Uterus (tissue), 4 donors: ENCODE results near the gene CHTF8. TPM values are rescaled to one million over a fixed set of nuclear protein-coding genes. Genes with fewer than 3 reads are reported as not detected.
"Not testable (repeated sequence)": the region's sequence is repeated elsewhere in the genome, so short reads cannot be mapped to it uniquely, and the experiment has no call there.

Experiments
- DNase-seq, 2 donors: peaks; one replicate each; pipeline ENCODE4 v3.0.0-alpha.2; 2019 to 2020
- H3K27ac ChIP-seq, 2 donors: fragments of 200-600 bp; sonication (generic); 1 replicate in 1 of 2; 2 replicates in 1 of 2; pipeline ENCODE4 v1.5.1; 2016 to 2018
- H3K27me3 ChIP-seq, 2 donors: fragments of 200-600 bp; sonication (generic); one replicate each; pipeline ENCODE4 v1.5.1; 2018 to 2019; ENCODE audit warnings: control low read depth in 1 of 2
- H3K36me3 ChIP-seq, 2 donors: fragments of 200-600 bp; sonication (generic); one replicate each; pipeline ENCODE4 v1.5.1; 2019; ENCODE audit warnings: control low read depth in 1 of 2
- H3K4me1 ChIP-seq, 2 donors: fragments of 200-600 bp; sonication (generic); one replicate each; pipeline ENCODE4 v1.5.1; 2018 to 2019; ENCODE audit warnings: control low read depth in 1 of 2
- H3K4me3 ChIP-seq, 2 donors: fragments of 200-600 bp; sonication (generic); 1 replicate in 1 of 2; 2 replicates in 1 of 2; pipeline ENCODE4 v1.5.1; 2018 to 2019; ENCODE audit warnings: mild to moderate bottlenecking in 1 of 2
- H3K9me3 ChIP-seq, 2 donors: fragments of 200-600 bp; sonication (generic); one replicate each; pipeline ENCODE4 v1.5.1; 2019; ENCODE audit warnings: control low read depth in 1 of 2
- POLR2A ChIP-seq, 2 donors: fragments of 450-650 bp; IDR thresholded peaks; one replicate each; pipeline ENCODE4 v1.6.1; 2016; ENCODE audit warnings: antibody characterized with exemption in 2 of 2, mild to moderate bottlenecking in 1 of 2, moderate library complexity in 1 of 2
- intact Hi-C: fragments of 100-400 bp; cut with DNase I; formaldehyde crosslinking; loops from one replicate; pipeline ENCODE4 v1.15.1; 2023; ENCODE audit warnings: low total_unique reads
- total RNA-seq, 4 donors: library from RNA; depleted of rRNA in 3 of 4; stranded (reverse); fragments of >200 nt in 3 of 4; gene quantifications; one replicate each; pipeline versions ENCODE4 v1.1.0 to v1.2.4, GENCODE V29; 2014 to 2023
- TF ChIP-seq, protein P1 (sequence below), 4 experiments: fragments of 200-600 bp in 2 of 4; fragments of 450-650 bp in 2 of 4; sonication (generic) in 2 of 4; IDR thresholded peaks; one replicate each; pipeline ENCODE4 v1.5.1; 2016 to 2019; ENCODE audit warnings: antibody characterized with exemption in 4 of 4, mild to moderate bottlenecking in 2 of 4, moderate library complexity in 1 of 4
- donor health status: DM: yes; HTN: yes; CAD: no.

CHTF8 gene
- total RNA-seq, 4 donors from 2014 or later: 29.7 to 120 (median 65.3) TPM

DNA sequence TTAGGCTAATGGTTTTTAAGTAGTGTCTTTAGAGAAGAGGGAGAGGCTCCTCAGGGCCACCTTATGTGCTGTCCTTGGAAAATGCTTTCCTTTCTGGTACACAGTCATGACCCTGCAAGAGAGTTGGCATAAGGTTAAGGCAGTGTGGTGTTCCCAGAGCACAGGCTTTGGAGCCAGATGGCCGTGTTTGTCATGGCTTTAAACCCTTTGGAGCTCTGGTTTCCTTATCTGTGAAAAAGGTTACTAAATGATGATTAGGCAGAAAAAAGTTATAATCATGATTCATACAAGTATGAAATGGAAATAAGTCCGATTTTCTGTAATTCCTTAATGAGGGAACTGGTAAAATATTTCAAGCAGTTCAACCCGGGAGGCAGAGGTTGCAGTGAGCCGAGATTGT is 13.3 kb upstream of the CHTF8 start:
- TF ChIP-seq, protein P1, sequence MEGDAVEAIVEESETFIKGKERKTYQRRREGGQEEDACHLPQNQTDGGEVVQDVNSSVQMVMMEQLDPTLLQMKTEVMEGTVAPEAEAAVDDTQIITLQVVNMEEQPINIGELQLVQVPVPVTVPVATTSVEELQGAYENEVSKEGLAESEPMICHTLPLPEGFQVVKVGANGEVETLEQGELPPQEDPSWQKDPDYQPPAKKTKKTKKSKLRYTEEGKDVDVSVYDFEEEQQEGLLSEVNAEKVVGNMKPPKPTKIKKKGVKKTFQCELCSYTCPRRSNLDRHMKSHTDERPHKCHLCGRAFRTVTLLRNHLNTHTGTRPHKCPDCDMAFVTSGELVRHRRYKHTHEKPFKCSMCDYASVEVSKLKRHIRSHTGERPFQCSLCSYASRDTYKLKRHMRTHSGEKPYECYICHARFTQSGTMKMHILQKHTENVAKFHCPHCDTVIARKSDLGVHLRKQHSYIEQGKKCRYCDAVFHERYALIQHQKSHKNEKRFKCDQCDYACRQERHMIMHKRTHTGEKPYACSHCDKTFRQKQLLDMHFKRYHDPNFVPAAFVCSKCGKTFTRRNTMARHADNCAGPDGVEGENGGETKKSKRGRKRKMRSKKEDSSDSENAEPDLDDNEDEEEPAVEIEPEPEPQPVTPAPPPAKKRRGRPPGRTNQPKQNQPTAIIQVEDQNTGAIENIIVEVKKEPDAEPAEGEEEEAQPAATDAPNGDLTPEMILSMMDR (IDR thresholded peaks at IDR 0.05): no peak
- no peak for TF ChIP-seq POLR2A (IDR thresholded peaks at IDR 0.05)
- no peaks in the 10 kb centered on the region for H3K36me3 ChIP-seq
- H3K27ac ChIP-seq: no peak overlapping the region
- no peak for DNase-seq
- H3K4me3 ChIP-seq: no peak overlapping the region
- no peaks in the 10 kb centered on the region for H3K27me3 ChIP-seq
- H3K9me3 ChIP-seq: no peaks in the 10 kb centered on the region
- no peaks in the 10 kb centered on the region for H3K4me1 ChIP-seq
- intact Hi-C loops: loop anchor here (5.0 kb wide), 1 partner anchor 132 kb away; no protein-coding TSS in a partner anchor

DNA sequence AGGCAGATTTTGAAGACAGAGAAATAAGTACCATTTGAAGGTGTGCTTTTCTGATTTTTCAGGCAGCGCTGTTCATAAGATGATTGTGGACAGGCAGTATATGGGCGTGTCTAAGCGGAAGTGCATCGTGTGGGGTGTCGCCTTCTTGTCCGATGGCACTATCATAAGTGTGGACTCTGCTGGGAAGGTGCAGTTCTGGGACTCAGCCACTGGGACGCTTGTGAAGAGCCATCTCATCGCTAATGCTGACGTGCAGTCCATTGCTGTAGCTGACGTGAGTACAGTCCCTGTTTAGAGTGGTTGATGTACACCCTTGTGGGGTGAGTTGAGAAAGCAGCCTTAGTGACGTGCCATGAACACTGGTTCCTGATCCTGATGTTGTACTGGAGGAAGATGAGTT is 10.7 kb upstream of the CHTF8 start:
- H3K4me1 ChIP-seq: no peaks in the 10 kb centered on the region
- H3K27ac ChIP-seq: no peak overlapping the region
- H3K9me3 ChIP-seq: no peaks in the 10 kb centered on the region
- no peak for DNase-seq
- no peak for TF ChIP-seq POLR2A (IDR thresholded peaks at IDR 0.05)
- TF ChIP-seq, protein P1 (IDR thresholded peaks at IDR 0.05): no peak
- H3K36me3 ChIP-seq: no peaks in the 10 kb centered on the region
- H3K4me3 ChIP-seq: no peak overlapping the region
- intact Hi-C loops: no loop called here
- no peaks in the 10 kb centered on the region for H3K27me3 ChIP-seq

DNA sequence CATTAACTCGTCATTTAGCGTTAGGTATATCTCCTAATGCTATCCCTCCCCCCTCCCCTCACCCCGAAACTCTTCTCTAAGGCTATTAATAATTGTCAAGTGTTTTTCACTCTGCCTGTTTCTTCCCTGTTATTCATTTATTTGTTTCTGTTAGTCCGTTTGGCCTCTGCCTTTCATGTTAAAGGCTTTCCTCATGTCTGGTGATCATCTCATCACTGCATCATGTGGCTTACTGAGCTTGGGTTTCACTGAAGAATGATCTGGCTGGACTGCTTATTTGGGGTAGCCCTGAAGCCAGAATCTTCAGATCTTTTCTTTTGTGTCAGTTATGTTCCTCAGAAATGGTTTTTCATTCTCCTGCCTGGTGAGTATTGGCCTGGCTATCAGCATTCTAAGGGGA is 9.5 kb upstream of the CHTF8 start:
- no peaks in the 10 kb centered on the region for H3K36me3 ChIP-seq
- no peaks in the 10 kb centered on the region for H3K4me1 ChIP-seq
- DNase-seq: no peak
- TF ChIP-seq, protein P1 (IDR thresholded peaks at IDR 0.05): no peak
- TF ChIP-seq POLR2A (IDR thresholded peaks at IDR 0.05): no peak
- H3K9me3 ChIP-seq: no peaks in the 10 kb centered on the region
- intact Hi-C loops: no loop called here
- no peak overlapping the region for H3K27ac ChIP-seq
- no peaks in the 10 kb centered on the region for H3K27me3 ChIP-seq
- H3K4me3 ChIP-seq: no peak overlapping the region

DNA sequence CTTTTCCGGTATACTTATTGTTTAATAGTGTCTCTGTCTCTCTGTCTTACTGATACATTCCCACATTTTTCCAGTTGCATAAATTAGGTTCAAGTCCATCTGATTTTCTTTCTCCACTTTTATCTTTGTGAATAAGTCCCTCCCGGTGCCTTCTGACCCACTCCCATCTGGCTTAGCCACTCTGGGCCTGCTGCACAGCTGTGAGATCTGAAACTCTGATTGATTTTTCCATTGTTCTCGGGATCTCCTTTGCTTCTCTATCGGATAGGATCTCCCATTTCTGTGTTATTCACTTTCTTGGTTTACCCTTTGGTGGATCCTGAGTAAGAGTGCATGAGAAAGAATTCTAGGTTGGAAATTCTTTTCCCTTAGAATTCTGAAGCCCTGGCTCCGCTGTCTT is 8.6 kb upstream of the CHTF8 start:
- Histone ChIP-seq H3K9me3 (no peaks in the 10 kb centered on the region), H3K27ac (no peak overlapping the region), H3K4me3 (no peak overlapping the region), H3K36me3 (no peaks in the 10 kb centered on the region), H3K4me1 (no peaks in the 10 kb centered on the region), H3K27me3 (no peaks in the 10 kb centered on the region)
- intact Hi-C loops: no loop called here
- no peak for DNase-seq
- TF ChIP-seq, protein P1 (IDR thresholded peaks at IDR 0.05): no peak

DNA sequence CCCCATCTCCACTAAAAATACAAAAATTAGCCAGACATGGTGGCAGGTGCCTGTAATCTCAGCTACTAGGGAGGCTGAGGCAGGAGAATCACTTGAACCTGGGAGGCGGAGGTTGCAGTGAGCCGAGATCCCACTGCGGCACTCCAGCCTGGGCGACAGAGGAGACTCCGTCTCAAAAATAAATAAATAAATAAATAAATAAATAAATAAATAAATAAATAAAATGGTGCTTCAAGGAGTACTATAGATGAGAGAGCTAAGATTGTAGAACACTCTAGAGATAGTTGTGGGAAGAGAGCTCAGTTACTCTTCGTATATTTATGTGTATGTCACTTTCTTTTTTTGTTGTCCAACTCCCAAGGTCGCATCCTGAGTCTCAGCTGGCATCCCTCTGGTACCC is 7.1 kb upstream of the CHTF8 start:
- H3K36me3 ChIP-seq, DNase-seq, intact Hi-C loops, H3K9me3 ChIP-seq, H3K4me3 ChIP-seq, H3K27me3 ChIP-seq, H3K4me1 ChIP-seq, H3K27ac ChIP-seq: not testable (repeated sequence)

DNA sequence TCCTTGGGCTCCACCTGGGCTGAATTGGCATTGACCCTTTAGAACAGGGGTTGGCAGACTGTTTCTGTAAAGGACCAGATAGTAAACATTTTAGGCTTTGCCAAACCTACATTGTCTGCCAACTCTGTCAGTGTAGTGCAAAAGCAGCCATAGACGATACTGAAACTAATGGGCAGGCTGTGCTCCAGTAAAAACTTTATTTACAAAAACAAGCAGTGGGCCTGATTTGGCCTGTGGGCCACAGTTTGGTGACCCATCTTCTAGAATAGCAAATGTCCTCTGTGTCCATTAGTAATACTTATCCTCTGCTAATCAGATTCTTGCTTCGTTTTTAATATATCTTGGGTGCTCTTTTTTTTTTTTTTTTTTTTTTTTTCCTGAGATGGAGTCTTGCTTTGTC is 6.2 kb upstream of the CHTF8 start:
- intact Hi-C loops: no loop called here
- Histone ChIP-seq H3K36me3 (no peaks in the 10 kb centered on the region), H3K4me3 (no peak overlapping the region), H3K27ac (no peak overlapping the region), H3K4me1 (no peaks in the 10 kb centered on the region), H3K9me3 (no peaks in the 10 kb centered on the region), H3K27me3 (no peaks in the 10 kb centered on the region)
- no peak for DNase-seq
- TF ChIP-seq, protein P1 (IDR thresholded peaks at IDR 0.05): no peak
- TF ChIP-seq POLR2A (IDR thresholded peaks at IDR 0.05): no peak
